Endothelial cell of umbilical vein (primary cell): Measurements from ENCODE around the gene CCDC32. TPM values are rescaled to one million over a fixed set of nuclear protein-coding genes. Genes with fewer than 3 reads are reported as not detected.

Source experiments
- BruUV-seq: library from RNA; stranded (reverse); fragments of 400-500 nt; replicated peaks from 2 replicates; lab custom pipeline; 2021; lab: Mats Ljungman, UMichigan
- CTCF ChIA-PET: fragments of 300-600, 350-600 bp; sonication (Branson Sonifier 250); formaldehyde crosslinking; loops from one replicate; lab custom pipeline; 2021; ENCODE audit warnings: antibody characterized with exemption, inconsistent platforms; lab: Charles Lee
- POLR2A ChIA-PET: fragments of 300-600, 350-600 bp; sonication (Branson Sonifier 250); formaldehyde crosslinking; loops from one replicate; lab custom pipeline; 2021; ENCODE audit warnings: antibody characterized with exemption, inconsistent platforms; lab: Charles Lee
- DNase-seq: peaks from one replicate; pipeline ENCODE4 v3.0.0-alpha.2; 2011; ENCODE audit warnings: low read depth, low spot score
- FAIRE-seq: peaks from 2 replicates; lab custom pipeline; 2011; peaks lifted over from hg19 to GRCh38; lab: Jason Lieb, UNC
- H2AFZ ChIP-seq: 2 replicates; pipeline ENCODE4 v1.6.0; 2012; ENCODE audit warnings: low read depth, low read length, control low read depth, inconsistent platforms
- H3K27ac ChIP-seq: 2 replicates; pipeline ENCODE4 v1.5.1; 2011; ENCODE audit warnings: low read depth, mild to moderate bottlenecking, control low read depth, low read length, moderate library complexity; ENCODE audit not compliant: insufficient read depth
- H3K27me3 ChIP-seq, 2 experiments: 2 replicates each; pipeline versions ENCODE4 v1.6.0 to v1.6.1; 2011; ENCODE audit warnings: low read length in 2 of 2, mixed read lengths in 1 of 2; ENCODE audit not compliant: control insufficient read depth in 2 of 2, insufficient read depth in 2 of 2
- H3K36me3 ChIP-seq, 2 experiments: 2 replicates in 1 of 2; 3 replicates in 1 of 2; pipeline ENCODE4 v1.5.1; 2011; ENCODE audit warnings: low read length in 2 of 2, mild to moderate bottlenecking in 1 of 2, moderate library complexity in 1 of 2; ENCODE audit not compliant: control insufficient read depth in 2 of 2, insufficient read depth in 2 of 2; ENCODE audit errors: extremely low read depth in 1 of 2
- H3K4me1 ChIP-seq: 3 replicates; pipeline ENCODE4 v1.5.1; 2011; ENCODE audit warnings: mild to moderate bottlenecking, low read length; ENCODE audit not compliant: control insufficient read depth, insufficient read depth; ENCODE audit errors: extremely low read depth
- H3K4me2 ChIP-seq: 2 replicates; pipeline ENCODE4 v1.6.1; 2011; ENCODE audit warnings: low read length, control low read depth, mixed read lengths; ENCODE audit not compliant: insufficient read depth
- H3K4me3 ChIP-seq, 3 experiments: fragments of 200-600 bp in 1 of 3; sonication (generic), shearing (Covaris generic) in 1 of 3; replicated peaks in 1 of 3; 2 replicates each; pipeline ENCODE4 v1.5.1; 2011 to 2016; ENCODE audit warnings: control low read depth in 3 of 3, low read length in 3 of 3, mild to moderate bottlenecking in 2 of 3, inconsistent platforms in 1 of 3, low read depth in 1 of 3, moderate library complexity in 1 of 3; ENCODE audit not compliant: insufficient read depth in 1 of 3
- H3K79me2 ChIP-seq: 2 replicates; pipeline ENCODE4 v1.6.0; 2012; ENCODE audit warnings: low read length, inconsistent platforms; ENCODE audit not compliant: control insufficient read depth, insufficient read depth
- H3K9ac ChIP-seq: replicated peaks from 2 replicates; pipeline ENCODE3; 2011; ENCODE audit warnings: low read length, control low read depth; ENCODE audit not compliant: insufficient read depth; ENCODE audit errors: extremely low read depth
- H3K9me1 ChIP-seq: replicated peaks from 3 replicates; pipeline ENCODE4 v1.6.0; 2011; ENCODE audit warnings: mild to moderate bottlenecking, low read length; ENCODE audit not compliant: control insufficient read depth, insufficient read depth; ENCODE audit errors: extremely low read depth
- H3K9me3 ChIP-seq: replicated peaks from 2 replicates; pipeline ENCODE4 v1.5.1; 2012; ENCODE audit warnings: low read length, inconsistent platforms; ENCODE audit not compliant: control insufficient read depth, insufficient read depth
- H4K20me1 ChIP-seq: replicated peaks from 2 replicates; pipeline ENCODE3; 2011; ENCODE audit warnings: mild to moderate bottlenecking, low read length; ENCODE audit not compliant: control insufficient read depth, insufficient read depth; ENCODE audit errors: extremely low read depth
- EZH2 ChIP-seq: IDR thresholded peaks from 2 replicates; pipeline ENCODE4 v1.6.1; 2012; ENCODE audit warnings: borderline replicate concordance, low read depth, mild to moderate bottlenecking, moderate library complexity, low read length, inconsistent platforms; ENCODE audit not compliant: severe bottlenecking
- FOS ChIP-seq: IDR thresholded peaks from 2 replicates; pipeline ENCODE4 v1.6.1; 2011; ENCODE audit warnings: mild to moderate bottlenecking, low read length, moderate library complexity, borderline replicate concordance; ENCODE audit not compliant: insufficient read depth
- GATA2 ChIP-seq: IDR thresholded peaks from 2 replicates; pipeline ENCODE4 v1.7.0; 2011; ENCODE audit warnings: low read depth, mild to moderate bottlenecking, moderate library complexity, mixed read lengths, low read length; ENCODE audit not compliant: insufficient read length, insufficient read depth
- JUN ChIP-seq: IDR thresholded peaks from 2 replicates; pipeline ENCODE4 v1.6.1; 2011; ENCODE audit warnings: borderline replicate concordance, low read depth; ENCODE audit not compliant: insufficient read length, insufficient read depth
- MYC ChIP-seq: IDR thresholded peaks from one replicate; pipeline ENCODE4 v1.6.1; 2011; ENCODE audit warnings: mild to moderate bottlenecking, low read depth, low read length
- POLR2A ChIP-seq: IDR thresholded peaks from 2 replicates; pipeline ENCODE4 v1.6.1; 2012; ENCODE audit warnings: low read depth, mild to moderate bottlenecking, control low read depth, low read length
- POLR2AphosphoS5 ChIP-seq: IDR thresholded peaks from 2 replicates; pipeline ENCODE4 v1.6.1; 2012; ENCODE audit warnings: low read depth, mild to moderate bottlenecking, control low read depth, low read length, moderate library complexity; ENCODE audit not compliant: insufficient read depth
- dilution Hi-C: fragments of 300-500 bp; cut with MboI; formaldehyde crosslinking; loops from one replicate; pipeline ENCODE4 v1.15.0; 2019; ENCODE audit warnings: low sequenced_read_pairs; ENCODE audit not compliant: extremely low pct_ligation_motif_present
- intact Hi-C: fragments of 100-400 bp; cut with micrococcal nuclease; formaldehyde crosslinking; loops from one replicate; pipeline ENCODE4 v1.10.0; 2022
- polyA plus RNA-seq, 4 experiments: library from polyadenylated mRNA; depleted of rRNA in 3 of 4; stranded (reverse) in 3 of 4; unstranded in 1 of 4; fragments of >200 nt; gene quantifications; 2 replicates each; pipeline versions ENCODE4 v1.2.1 to v1.2.3, GENCODE V29; 2011 to 2012; ENCODE audit warnings: missing spikeins in 1 of 4
- total RNA-seq: library from RNA; stranded (reverse); gene quantifications from 2 replicates; pipeline ENCODE4 v1.2.3, GENCODE V29; 2021
- TF ChIP-seq, protein P1 (sequence below), 2 donors: IDR thresholded peaks; 1 replicate in 1 of 2; 2 replicates in 1 of 2; pipeline ENCODE4 v1.5.1; 2011; ENCODE audit warnings: low read length in 2 of 2, mild to moderate bottlenecking in 2 of 2, moderate library complexity in 2 of 2, control low read depth in 1 of 2, inconsistent platforms in 1 of 2, low read depth in 1 of 2; ENCODE audit not compliant: insufficient read depth in 1 of 2; ENCODE audit errors: extremely low read depth in 1 of 2
- TF ChIP-seq, protein P2 (sequence below): IDR thresholded peaks from 2 replicates; pipeline ENCODE4 v1.6.1; 2011; ENCODE audit not compliant: insufficient read depth, insufficient read length

CCDC32 gene
- total and polyA plus RNA-seq, 2 donors (not counting 3 experiments of a cell fraction or from before 2014, with no cell fraction given) = 22.9 to 24.0 TPM

DNA sequence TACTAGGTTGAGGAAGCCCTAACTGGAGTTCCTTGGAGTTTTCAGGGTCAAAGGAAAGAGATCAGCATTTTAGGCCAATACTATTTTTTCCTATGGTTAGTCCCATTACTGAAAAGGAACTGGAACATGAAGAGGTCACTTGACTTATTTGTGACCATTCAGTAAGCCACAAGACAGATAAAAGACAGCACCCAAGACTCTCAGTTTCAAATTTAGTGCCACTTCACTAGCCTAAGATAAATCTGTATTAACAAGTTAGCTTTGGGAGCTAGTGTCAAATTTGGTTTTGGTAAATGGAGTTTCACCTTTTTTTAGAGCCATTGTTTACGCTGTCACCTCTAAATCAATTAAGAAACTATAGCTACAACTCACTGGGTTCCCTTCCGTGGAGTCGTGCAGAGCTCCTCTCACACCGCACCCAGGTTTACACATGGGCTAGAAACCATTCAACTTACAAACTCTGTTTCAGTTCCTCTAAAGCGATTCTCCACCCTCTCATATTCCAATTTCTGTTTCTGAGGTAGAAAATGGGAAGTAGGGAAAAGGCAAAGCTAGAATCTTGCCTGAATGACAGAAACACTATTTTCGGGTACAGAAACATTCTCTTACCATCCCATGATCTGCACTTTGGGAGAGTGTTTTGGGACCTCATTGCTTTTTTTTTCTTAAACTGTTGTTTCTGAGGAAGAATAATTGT lies 14.4 kb downstream of the CCDC32 start:
- intact Hi-C loops = no loop called here
- dilution Hi-C loops = no loop called here
- Histone ChIP-seq H3K36me3 (peaks cover 2 to 9% of the 10 kb centered on the region in 2 experiments), H3K4me1 (no peaks in the 10 kb centered on the region), H3K9me3 (no peaks in the 10 kb centered on the region), H3K4me3 (no peak overlapping the region), H3K9me1 (no peaks in the 10 kb centered on the region), H3K79me2 (no peaks in the 10 kb centered on the region), H3K4me2 (no peak overlapping the region), H3K27me3 (no peaks in the 10 kb centered on the region), H3K27ac (no peak overlapping the region), H3K9ac (no peak overlapping the region), H4K20me1 (no peaks in the 10 kb centered on the region), H2AFZ (no peak overlapping the region)
- ChIA-PET POLR2A (no interaction called here), CTCF (interaction anchor here (1.0 kb wide), 1 partner anchor 9 kb away, joined by 5 read pairs; no protein-coding TSS in a partner anchor)
- no TSS peak for BruUV-seq
- DNase-seq = no peak
- TF ChIP-seq JUN (no peak), POLR2A (no peak), EZH2 (no peak), POLR2AphosphoS5 (no peak), GATA2 (no peak), FOS (no peak), MYC (no peak)
- TF ChIP-seq, protein P1, sequence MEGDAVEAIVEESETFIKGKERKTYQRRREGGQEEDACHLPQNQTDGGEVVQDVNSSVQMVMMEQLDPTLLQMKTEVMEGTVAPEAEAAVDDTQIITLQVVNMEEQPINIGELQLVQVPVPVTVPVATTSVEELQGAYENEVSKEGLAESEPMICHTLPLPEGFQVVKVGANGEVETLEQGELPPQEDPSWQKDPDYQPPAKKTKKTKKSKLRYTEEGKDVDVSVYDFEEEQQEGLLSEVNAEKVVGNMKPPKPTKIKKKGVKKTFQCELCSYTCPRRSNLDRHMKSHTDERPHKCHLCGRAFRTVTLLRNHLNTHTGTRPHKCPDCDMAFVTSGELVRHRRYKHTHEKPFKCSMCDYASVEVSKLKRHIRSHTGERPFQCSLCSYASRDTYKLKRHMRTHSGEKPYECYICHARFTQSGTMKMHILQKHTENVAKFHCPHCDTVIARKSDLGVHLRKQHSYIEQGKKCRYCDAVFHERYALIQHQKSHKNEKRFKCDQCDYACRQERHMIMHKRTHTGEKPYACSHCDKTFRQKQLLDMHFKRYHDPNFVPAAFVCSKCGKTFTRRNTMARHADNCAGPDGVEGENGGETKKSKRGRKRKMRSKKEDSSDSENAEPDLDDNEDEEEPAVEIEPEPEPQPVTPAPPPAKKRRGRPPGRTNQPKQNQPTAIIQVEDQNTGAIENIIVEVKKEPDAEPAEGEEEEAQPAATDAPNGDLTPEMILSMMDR (IDR thresholded peaks at IDR 0.05; ENCODE audit: extremely low read depth in 1 of 2, insufficient read depth in 1 of 2, low read depth in 1 of 2, low read length in 2 of 2) = no peak
- TF ChIP-seq, protein P2, sequence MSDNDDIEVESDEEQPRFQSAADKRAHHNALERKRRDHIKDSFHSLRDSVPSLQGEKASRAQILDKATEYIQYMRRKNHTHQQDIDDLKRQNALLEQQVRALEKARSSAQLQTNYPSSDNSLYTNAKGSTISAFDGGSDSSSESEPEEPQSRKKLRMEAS = no peak
- no peak for FAIRE-seq
